ENCODE results near the gene SHISA8.
"Not testable (repeated sequence)": the region's sequence is repeated elsewhere in the genome, so short reads cannot be mapped to it uniquely, and the experiment has no call there.

SHISA8 gene

GRCh38 chr22:41915035-41915785, at the start of gene SHISA8:
TSS of gene SHISA8 (minus strand) at chr22:41915074. CDS start at chr22:41914667, 407 bp downstream.
- DNase-seq (ENCODE audit: low read depth in 3 of 3, low spot score in 1 of 3), result peak in 1 of 3 donors; percentile 53

- no peak for DNase-seq (ENCODE audit: low read depth in 3 of 3, low spot score in 1 of 3)
These were observed 49.2 kb upstream of the SHISA8 start for GRCh38 chr22:41964112-41964491.

GRCh38 chr22:41963453-41964111, 48.7 kb upstream of the SHISA8 start:
- DNase-seq (ENCODE audit: low read depth in 3 of 3, low spot score in 1 of 3), result no peak

GRCh38 chr22:41957941-41958556, 43.2 kb upstream of the SHISA8 start:
- no peak for DNase-seq (ENCODE audit: low read depth in 3 of 3, low spot score in 1 of 3)

GRCh38 chr22:41952713-41953112, 37.8 kb upstream of the SHISA8 start:
- DNase-seq (ENCODE audit: low read depth in 3 of 3, low spot score in 1 of 3), result no peak

GRCh38 chr22:41951898-41952474, 37.1 kb upstream of the SHISA8 start, which contains the start of gene SMIM45:
TSS of gene SMIM45 (plus strand) at chr22:41952150.
- DNase-seq (ENCODE audit: low read depth in 3 of 3, low spot score in 1 of 3), result no peak

GRCh38 chr22:41949297-41949965, 34.6 kb upstream of the SHISA8 start:
- no peak for DNase-seq (ENCODE audit: low read depth in 3 of 3, low spot score in 1 of 3)

GRCh38 chr22:41948928-41949296, 34.0 kb upstream of the SHISA8 start:
- not testable (repeated sequence) for DNase-seq (ENCODE audit: low read depth in 3 of 3, low spot score in 1 of 3)

- no peak for DNase-seq (ENCODE audit: low read depth in 3 of 3, low spot score in 1 of 3)
These were observed 33.3 kb upstream of the SHISA8 start for GRCh38 chr22:41948142-41948541.

- DNase-seq (ENCODE audit: low read depth in 3 of 3, low spot score in 1 of 3), result no peak
These were observed 32.7 kb upstream of the SHISA8 start for GRCh38 chr22:41947424-41948080.

GRCh38 chr22:41946629-41947423, 32.0 kb upstream of the SHISA8 start, which contains the start of gene CENPM:
TSS of gene CENPM (minus strand) at chr22:41947152. CDS start at chr22:41947076, 76 bp downstream.
- DNase-seq (ENCODE audit: low read depth in 3 of 3, low spot score in 1 of 3), result peak; percentile 57 to 83 (median 62)

- no peak for DNase-seq (ENCODE audit: low read depth in 3 of 3, low spot score in 1 of 3)
These were observed 28.9 kb upstream of the SHISA8 start for GRCh38 chr22:41943661-41944209.

- peak; percentile 70 to 81 (median 74) for DNase-seq (ENCODE audit: low read depth in 3 of 3, low spot score in 1 of 3)
These were observed 26.2 kb upstream of the SHISA8 start for GRCh38 chr22:41940832-41941765.

GRCh38 chr22:41939981-41940831, 25.3 kb upstream of the SHISA8 start:
- peak; percentile 79 to 93 (median 85) for DNase-seq (ENCODE audit: low read depth in 3 of 3, low spot score in 1 of 3)

- no peak for DNase-seq (ENCODE audit: low read depth in 3 of 3, low spot score in 1 of 3)
These were observed 22.0 kb upstream of the SHISA8 start for GRCh38 chr22:41936894-41937169.

GRCh38 chr22:41935509-41935908, 20.6 kb upstream of the SHISA8 start:
- no peak for DNase-seq (ENCODE audit: low read depth in 3 of 3, low spot score in 1 of 3)

- DNase-seq (ENCODE audit: low read depth in 3 of 3, low spot score in 1 of 3), result no peak
These were observed 20.1 kb upstream of the SHISA8 start for GRCh38 chr22:41935015-41935351.
